GM12875 (cell line): ENCODE measurements around the gene CXCL8.
"Not testable (repeated sequence)": the region's sequence is repeated elsewhere in the genome, so short reads cannot be mapped to it uniquely, and the experiment has no call there.

Experiments
- H3K4me3 ChIP-seq: one replicate; pipeline ENCODE4 v1.5.1; 2011; ENCODE audit warnings: low read depth, low read length, control low read depth
- TF ChIP-seq, protein P1 (sequence below): IDR thresholded peaks from 2 replicates; pipeline ENCODE4 v1.5.1; 2011; ENCODE audit warnings: low read depth, mild to moderate bottlenecking, control low read depth, inconsistent platforms, low read length, moderate library complexity, borderline replicate concordance; ENCODE audit not compliant: insufficient read depth

The CXCL8 gene

DNA sequence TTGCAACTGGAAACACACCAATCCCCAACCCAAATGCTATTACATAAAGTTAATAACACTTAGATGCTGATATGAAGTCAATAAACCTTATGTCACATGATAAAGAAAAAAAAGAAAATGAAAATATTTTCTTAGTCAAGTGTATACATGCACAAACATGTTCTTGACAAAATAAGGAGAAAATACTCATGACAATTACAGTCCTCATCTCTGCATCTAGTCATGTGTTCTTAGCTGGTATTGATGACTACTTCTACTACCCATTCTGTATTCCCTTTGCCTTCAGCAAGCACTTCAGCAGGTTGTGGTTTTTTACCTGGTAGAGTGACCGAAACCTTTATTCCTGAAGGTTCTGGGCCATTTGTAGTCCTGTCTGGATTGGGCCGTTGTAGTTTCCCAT, 24.9 kb downstream of the CXCL8 start:
- H3K4me3 ChIP-seq: no peak overlapping the region
- TF ChIP-seq, protein P1, sequence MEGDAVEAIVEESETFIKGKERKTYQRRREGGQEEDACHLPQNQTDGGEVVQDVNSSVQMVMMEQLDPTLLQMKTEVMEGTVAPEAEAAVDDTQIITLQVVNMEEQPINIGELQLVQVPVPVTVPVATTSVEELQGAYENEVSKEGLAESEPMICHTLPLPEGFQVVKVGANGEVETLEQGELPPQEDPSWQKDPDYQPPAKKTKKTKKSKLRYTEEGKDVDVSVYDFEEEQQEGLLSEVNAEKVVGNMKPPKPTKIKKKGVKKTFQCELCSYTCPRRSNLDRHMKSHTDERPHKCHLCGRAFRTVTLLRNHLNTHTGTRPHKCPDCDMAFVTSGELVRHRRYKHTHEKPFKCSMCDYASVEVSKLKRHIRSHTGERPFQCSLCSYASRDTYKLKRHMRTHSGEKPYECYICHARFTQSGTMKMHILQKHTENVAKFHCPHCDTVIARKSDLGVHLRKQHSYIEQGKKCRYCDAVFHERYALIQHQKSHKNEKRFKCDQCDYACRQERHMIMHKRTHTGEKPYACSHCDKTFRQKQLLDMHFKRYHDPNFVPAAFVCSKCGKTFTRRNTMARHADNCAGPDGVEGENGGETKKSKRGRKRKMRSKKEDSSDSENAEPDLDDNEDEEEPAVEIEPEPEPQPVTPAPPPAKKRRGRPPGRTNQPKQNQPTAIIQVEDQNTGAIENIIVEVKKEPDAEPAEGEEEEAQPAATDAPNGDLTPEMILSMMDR: no peak

DNA sequence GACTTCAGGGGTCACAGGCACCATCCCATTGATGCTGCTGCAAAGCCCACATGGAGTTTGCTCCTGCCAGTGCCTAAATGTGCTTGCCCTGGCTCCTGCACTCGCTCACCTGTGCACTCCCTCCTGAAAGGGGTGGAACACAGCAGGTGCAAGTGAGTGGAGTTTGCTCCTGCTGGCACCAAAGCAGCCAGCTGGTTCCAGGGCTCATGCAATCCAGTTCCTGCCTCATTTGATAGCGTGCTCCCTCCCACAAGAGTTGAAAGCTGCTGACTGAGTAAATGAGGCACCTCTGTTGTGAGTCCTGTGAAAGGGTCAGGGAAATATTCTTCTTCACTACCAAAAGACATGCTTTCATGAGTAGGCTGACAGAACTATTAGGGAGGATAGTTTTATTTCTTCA, 30.5 kb downstream of the CXCL8 start:
- TF ChIP-seq, protein P1: no peak
- no peak overlapping the region for H3K4me3 ChIP-seq

GRCh38 chr4:73772363-73772762, 32.0 kb downstream of the CXCL8 start:
- TF ChIP-seq, protein P1: no peak
- H3K4me3 ChIP-seq: no peak overlapping the region

GRCh38 chr4:73774406-73774805, 34.0 kb downstream of the CXCL8 start:
- H3K4me3 ChIP-seq: not testable (repeated sequence)

GRCh38 chr4:73776321-73776729, 36.0 kb downstream of the CXCL8 start:
- no peak overlapping the region for H3K4me3 ChIP-seq
- TF ChIP-seq, protein P1: no peak

- TF ChIP-seq, protein P1: no peak
- H3K4me3 ChIP-seq: no peak overlapping the region
These were observed 37.2 kb downstream of the CXCL8 start for GRCh38 chr4:73777612-73778011.

DNA sequence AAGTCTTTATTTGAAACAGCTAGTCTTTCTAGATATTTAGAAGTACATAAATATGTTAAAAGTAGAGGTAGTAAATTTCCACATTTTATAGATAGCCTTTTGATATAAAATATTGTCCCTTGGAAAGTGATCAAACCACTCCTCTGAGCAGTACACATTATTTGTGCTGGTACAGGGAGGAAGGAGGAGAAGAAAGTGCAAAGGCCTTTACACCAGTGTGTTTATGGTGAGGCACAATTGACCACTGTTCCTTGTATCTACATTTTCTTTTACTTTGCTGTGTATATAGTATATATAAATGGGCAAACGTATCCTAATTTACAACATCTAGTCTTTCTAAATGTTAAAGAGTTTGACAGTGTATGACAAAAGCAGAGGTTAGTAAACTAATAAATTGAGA, 39.9 kb downstream of the CXCL8 start:
- TF ChIP-seq, protein P1: no peak
- no peak overlapping the region for H3K4me3 ChIP-seq

DNA sequence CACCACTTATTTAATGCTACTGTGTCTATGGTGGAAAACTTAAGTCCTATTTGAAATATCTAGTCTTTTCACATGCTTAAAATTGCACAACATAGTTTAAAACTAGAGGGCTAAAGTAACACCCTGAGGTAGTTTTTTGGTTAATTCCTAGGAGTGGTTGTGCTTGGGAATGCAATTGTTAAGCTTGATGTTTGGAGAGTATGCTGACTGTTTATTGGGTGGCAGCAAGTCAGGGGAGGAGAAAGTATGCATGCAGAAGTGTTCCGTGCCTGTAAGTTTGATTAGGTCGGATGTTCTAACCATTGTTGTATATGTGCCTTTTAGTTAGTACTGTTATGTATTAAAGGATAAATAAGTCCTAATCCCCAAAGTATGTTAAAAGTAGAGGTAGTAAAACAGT, 40.5 kb downstream of the CXCL8 start:
- H3K4me3 ChIP-seq: no peak overlapping the region
- TF ChIP-seq, protein P1: no peak
